ENCODE measurements around the gene ALDOA.

The ALDOA gene

GRCh38 chr16:30046178-30046577 lies 19.4 kb upstream of the ALDOA start:
- no peaks in the 10 kb centered on the region for H3K36me3 ChIP-seq
- no peaks in the 10 kb centered on the region for H3K4me1 ChIP-seq
- H3K4me3 ChIP-seq, result no peak overlapping the region
- no peak for DNase-seq
- peaks cover 0 to 29% of the 10 kb centered on the region in 2 donors for H3K27me3 ChIP-seq
- intact Hi-C loops (cut with DNase I; ENCODE audit: low total_unique reads), result no loop called here
- TF ChIP-seq CTCF (IDR thresholded peaks at IDR 0.05), result no peak
- H3K9me3 ChIP-seq, result no peaks in the 10 kb centered on the region
- no peak overlapping the region for H3K27ac ChIP-seq

- intact Hi-C loops (cut with DNase I; ENCODE audit: low total_unique reads), result no loop called here
- no peak for DNase-seq
- H3K4me1 ChIP-seq, result no peaks in the 10 kb centered on the region
Measured at GRCh38 chr16:30046588-30046987, 19.0 kb upstream of the ALDOA start.

GRCh38 chr16:30049871-30050270 lies 15.7 kb upstream of the ALDOA start:
- H3K36me3 ChIP-seq, result no peaks in the 10 kb centered on the region
- H3K4me3 ChIP-seq, result no peak overlapping the region
- H3K9me3 ChIP-seq, result no peaks in the 10 kb centered on the region
- intact Hi-C loops (cut with DNase I; ENCODE audit: low total_unique reads), result no loop called here
- peaks cover 0 to 23% (median 14%) of the 10 kb centered on the region in 4 donors for H3K4me1 ChIP-seq
- H3K27ac ChIP-seq, result no peak overlapping the region
- no peak for TF ChIP-seq CTCF (IDR thresholded peaks at IDR 0.05)
- peaks cover 0 to 11% of the 10 kb centered on the region in 2 donors for H3K27me3 ChIP-seq
- no peak for DNase-seq

More at GRCh38 chr16:30046588-30046987, 19.0 kb upstream of the ALDOA start:
- H3K4me3 ChIP-seq, result no peak overlapping the region
- no peak overlapping the region for H3K27ac ChIP-seq
- TF ChIP-seq CTCF (IDR thresholded peaks at IDR 0.05), result no peak
- H3K36me3 ChIP-seq, result no peaks in the 10 kb centered on the region
- H3K9me3 ChIP-seq, result no peaks in the 10 kb centered on the region
- peaks cover 0 to 29% of the 10 kb centered on the region in 2 donors for H3K27me3 ChIP-seq

- Histone ChIP-seq H3K27me3 (peaks cover 0 to 3% of the 10 kb centered on the region in 2 donors), H3K4me3 (no peak overlapping the region), H3K4me1 (peaks cover 0 to 29% (median 14%) of the 10 kb centered on the region in 4 donors), H3K27ac (no peak overlapping the region), H3K9me3 (no peaks in the 10 kb centered on the region), H3K36me3 (no peaks in the 10 kb centered on the region)
- DNase-seq, result no peak
- intact Hi-C loops (cut with DNase I; ENCODE audit: low total_unique reads), result no loop called here
- TF ChIP-seq CTCF (IDR thresholded peaks at IDR 0.05), result no peak
Measured at GRCh38 chr16:30051518-30051917, 14.0 kb upstream of the ALDOA start.

GRCh38 chr16:30052671-30053372 lies 12.7 kb upstream of the ALDOA start:
- Histone ChIP-seq H3K27me3 (no peaks in the 10 kb centered on the region), H3K4me3 (peak overlapping the region; percentile 70 to 92), H3K9me3 (no peaks in the 10 kb centered on the region), H3K36me3 (no peaks in the 10 kb centered on the region), H3K27ac (peak overlapping the region; percentile 57 to 61), H3K4me1 (peaks cover 0 to 29% (median 14%) of the 10 kb centered on the region in 4 donors)
- DNase-seq, result peak; percentile 84 to 96
- intact Hi-C loops (cut with DNase I; ENCODE audit: low total_unique reads), result no loop called here
- no peak for TF ChIP-seq CTCF (IDR thresholded peaks at IDR 0.05)
